Common myeloid progenitor, CD34-positive (primary cell): Measurements from ENCODE around the gene IRF2.

Experiments used
- CTCF ChIA-PET: fragments of 350-600 bp; sonication (Branson Sonifier 250); formaldehyde crosslinking; loops from one replicate; lab custom pipeline; 2021; ENCODE audit warnings: antibody characterized with exemption; lab: Charles Lee
- POLR2A ChIA-PET: fragments of 350-600 bp; sonication (Branson Sonifier 250); formaldehyde crosslinking; loops from one replicate; lab custom pipeline; 2021; ENCODE audit warnings: antibody characterized with exemption; lab: Charles Lee
- DNase-seq, 3 donors: peaks; one replicate each; pipeline versions ENCODE4 v3.0.0 to v3.0.0-alpha.2; 2013
- H3K27ac ChIP-seq, 2 experiments: 1 replicate in 1 of 2; 2 replicates in 1 of 2; pipeline ENCODE4 v1.7.0; 2013; ENCODE audit warnings: inconsistent platforms in 2 of 2, low read length in 2 of 2, mild to moderate bottlenecking in 2 of 2, low read depth in 1 of 2, moderate library complexity in 1 of 2; ENCODE audit not compliant: severe bottlenecking in 2 of 2, insufficient read depth in 1 of 2, poor library complexity in 1 of 2
- H3K27me3 ChIP-seq, 5 experiments: replicated peaks in 2 of 5; 1 replicate in 3 of 5; 2 replicates in 2 of 5; pipeline versions ENCODE4 v1.6.1 to v1.7.0; 2013; ENCODE audit warnings: low read length in 4 of 5, mild to moderate bottlenecking in 2 of 5, moderate library complexity in 2 of 5, inconsistent platforms in 1 of 5; ENCODE audit not compliant: insufficient read depth in 5 of 5, control insufficient read depth in 4 of 5
- H3K36me3 ChIP-seq, 4 experiments: 1 replicate in 2 of 4; 2 replicates in 2 of 4; pipeline versions ENCODE4 v1.6.1 to v1.7.0; 2013; ENCODE audit warnings: low read length in 3 of 4, control low read depth in 1 of 4, mild to moderate bottlenecking in 1 of 4; ENCODE audit not compliant: control insufficient read depth in 4 of 4, insufficient read depth in 4 of 4
- H3K4me1 ChIP-seq, 4 experiments: 1 replicate in 3 of 4; 2 replicates in 1 of 4; pipeline versions ENCODE4 v1.6.1 to v1.7.1; 2013; ENCODE audit warnings: low read length in 3 of 4, mild to moderate bottlenecking in 3 of 4, control low read depth in 1 of 4, inconsistent platforms in 1 of 4, moderate library complexity in 1 of 4; ENCODE audit not compliant: control insufficient read depth in 4 of 4, insufficient read depth in 4 of 4; ENCODE audit errors: control extremely low read depth in 1 of 4
- H3K4me3 ChIP-seq, 7 experiments: 1 replicate in 4 of 7; 2 replicates in 3 of 7; pipeline versions ENCODE4 v1.5.1 to v1.7.0; 2013; ENCODE audit warnings: mild to moderate bottlenecking in 7 of 7, low read length in 6 of 7, moderate library complexity in 6 of 7, inconsistent platforms in 2 of 7, low read depth in 2 of 7, control low read depth in 1 of 7; ENCODE audit not compliant: insufficient read depth in 4 of 7, control insufficient read depth in 1 of 7; ENCODE audit errors: extremely low read depth in 1 of 7
- H3K9me3 ChIP-seq, 5 experiments: 1 replicate in 4 of 5; 2 replicates in 1 of 5; pipeline versions ENCODE4 v1.6.1 to v1.7.1; 2013; ENCODE audit warnings: low read length in 4 of 5, mild to moderate bottlenecking in 2 of 5, inconsistent platforms in 1 of 5, low read depth in 1 of 5, moderate library complexity in 1 of 5; ENCODE audit not compliant: control insufficient read depth in 4 of 5, insufficient read depth in 2 of 5; ENCODE audit errors: control extremely low read depth in 1 of 5
- WGBS: methylation state at CpG from one replicate; pipeline ENCODE4 v1.1.5; 2013; ENCODE audit not compliant: insufficient coverage; 5-methylcytosine and 5-hydroxymethylcytosine counted together

The IRF2 gene

GRCh38 chr4:184388106-184388505 lies 86.2 kb downstream of the IRF2 start:
- DNase-seq = no peak
- H3K4me3 ChIP-seq = no peak overlapping the region
- H3K27me3 ChIP-seq = no peaks in the 10 kb centered on the region
- H3K36me3 ChIP-seq = peaks cover 9 to 57% (median 46%) of the 10 kb centered on the region in 4 experiments
- POLR2A ChIA-PET = no interaction called here
- WGBS = 98% methylated on average over 5 of the region's 6 CpGs
- CTCF ChIA-PET = interaction anchor here (0.7 to 1.7 kb wide), 4 partner anchors 25 to 189 kb away, joined by 3 read pairs; no protein-coding TSS in a partner anchor
- no peak overlapping the region for H3K27ac ChIP-seq
- peaks cover 39 to 43% (median 42%) of the 10 kb centered on the region in 4 experiments for H3K4me1 ChIP-seq
- H3K9me3 ChIP-seq = peaks cover 0 to 6% (median 0%) of the 10 kb centered on the region in 5 experiments

- Histone ChIP-seq H3K27me3 (no peaks in the 10 kb centered on the region), H3K36me3 (peaks cover 8 to 49% (median 39%) of the 10 kb centered on the region in 4 experiments), H3K4me3 (no peak overlapping the region), H3K9me3 (peaks cover 0 to 6% (median 0%) of the 10 kb centered on the region in 5 experiments), H3K4me1 (peaks cover 47 to 51% (median 50%) of the 10 kb centered on the region in 4 experiments), H3K27ac (no peak overlapping the region)
- DNase-seq = peak in 1 of 3 donors; percentile 35
- ChIA-PET CTCF (interaction anchor here (0.7 to 1.7 kb wide), 2 partner anchors 123 to 190 kb away, joined by 3 read pairs; no protein-coding TSS in a partner anchor), POLR2A (no interaction called here)
- 31% methylated on average over 5 of the region's 6 CpGs for WGBS
These were observed 87.0 kb downstream of the IRF2 start for GRCh38 chr4:184387351-184387750.

- peak; percentile 43 to 82 (median 75) for DNase-seq
- H3K27ac ChIP-seq = peak overlapping the region in 1 of 2 experiments; percentile 68
- H3K36me3 ChIP-seq = peaks cover 4 to 39% (median 31%) of the 10 kb centered on the region in 4 experiments
- 45% methylated on average over 9 of the region's 10 CpGs for WGBS
- peaks cover 52 to 61% (median 56%) of the 10 kb centered on the region in 4 experiments for H3K4me1 ChIP-seq
- peaks cover 0 to under 1% (median 0%) of the 10 kb centered on the region in 5 experiments for H3K9me3 ChIP-seq
- H3K4me3 ChIP-seq = peak overlapping the region in 1 of 7 experiments; percentile 14
- POLR2A ChIA-PET = no interaction called here
- CTCF ChIA-PET = interaction anchor here (0.6 to 0.8 kb wide), 2 partner anchors 51 to 121 kb away, joined by 3 read pairs; no protein-coding TSS in a partner anchor
- no peaks in the 10 kb centered on the region for H3K27me3 ChIP-seq
These were observed 88.0 kb downstream of the IRF2 start for GRCh38 chr4:184386271-184386781.

- WGBS = 14% methylated on average over 6 of the region's 6 CpGs
- Histone ChIP-seq H3K36me3 (peaks cover 0 to 33% (median 27%) of the 10 kb centered on the region in 4 experiments), H3K9me3 (no peaks in the 10 kb centered on the region), H3K27ac (peak overlapping the region in 1 of 2 experiments; percentile 68), H3K4me3 (peak overlapping the region in 1 of 7 experiments; percentile 36), H3K4me1 (peaks cover 52 to 62% (median 56%) of the 10 kb centered on the region in 4 experiments), H3K27me3 (no peaks in the 10 kb centered on the region)
- DNase-seq = peak; percentile 48 to 82 (median 75)
- POLR2A ChIA-PET = no interaction called here
- CTCF ChIA-PET = interaction anchor here (0.6 to 1.0 kb wide), 3 partner anchors 52 to 121 kb away, joined by 3 read pairs; no protein-coding TSS in a partner anchor
These were observed 88.6 kb downstream of the IRF2 start for GRCh38 chr4:184385705-184386141.

GRCh38 chr4:184384810-184385557 lies 89.4 kb downstream of the IRF2 start:
- no peak overlapping the region for H3K27ac ChIP-seq
- peaks cover 52 to 62% (median 56%) of the 10 kb centered on the region in 4 experiments for H3K4me1 ChIP-seq
- DNase-seq = no peak
- H3K4me3 ChIP-seq = no peak overlapping the region
- WGBS = 95% methylated on average over 5 of the region's 7 CpGs
- no peaks in the 10 kb centered on the region for H3K27me3 ChIP-seq
- ChIA-PET POLR2A (no interaction called here), CTCF (interaction anchor here (1.0 to 1.1 kb wide), 3 partner anchors 25 to 117 kb away, joined by 3 to 4 read pairs (median 3); no protein-coding TSS in a partner anchor)
- peaks cover 0 to 6% (median 2%) of the 10 kb centered on the region in 5 experiments for H3K9me3 ChIP-seq
- H3K36me3 ChIP-seq = peaks cover 0 to 25% (median 20%) of the 10 kb centered on the region in 4 experiments

GRCh38 chr4:184384056-184384809 lies 90.1 kb downstream of the IRF2 start:
- Histone ChIP-seq H3K27ac (no peak overlapping the region), H3K4me3 (peak overlapping the region in 5 of 7 experiments; percentile 17 to 54 (median 27))
- WGBS = 22% methylated on average over 9 of the region's 13 CpGs

More at GRCh38 chr4:184384056-184384809, 90.1 kb downstream of the IRF2 start:
- Histone ChIP-seq H3K9me3 (peaks cover 0 to 6% (median 2%) of the 10 kb centered on the region in 5 experiments), H3K27me3 (no peaks in the 10 kb centered on the region), H3K36me3 (peaks cover 0 to 19% (median 13%) of the 10 kb centered on the region in 4 experiments), H3K4me1 (peaks cover 52 to 62% (median 56%) of the 10 kb centered on the region in 4 experiments)
- ChIA-PET CTCF (interaction anchor here (1.0 to 1.1 kb wide), 3 partner anchors 26 to 121 kb away, joined by 3 to 4 read pairs (median 4); no protein-coding TSS in a partner anchor), POLR2A (no interaction called here)
- peak in 2 of 3 donors; percentile 40 to 60 for DNase-seq
